HG03565 (cell line): Measurements from ENCODE around the gene ENO1.
"Not testable (repeated sequence)": the region's sequence is repeated elsewhere in the genome, so short reads cannot be mapped to it uniquely, and the experiment has no call there.

ENCODE experiments used
- ATAC-seq: cut with Tn5 transposase; IDR thresholded peaks from one replicate; pipeline ENCODE4 v1.9.1; 2021; ENCODE audit warnings: mild to moderate bottlenecking, moderate library complexity; ENCODE audit not compliant: unreplicated experiment

ENO1 gene

GRCh38 chr1:8847990-8848389, 30.5 kb downstream of the ENO1 start:
- no peak for ATAC-seq

GRCh38 chr1:8846263-8846662, 32.2 kb downstream of the ENO1 start:
- ATAC-seq, result no peak

- no peak for ATAC-seq
Measured at GRCh38 chr1:8845104-8846097, 33.1 kb downstream of the ENO1 start.

GRCh38 chr1:8844501-8845006, 33.9 kb downstream of the ENO1 start:
- ATAC-seq, result no peak

GRCh38 chr1:8841395-8841794, 37.1 kb downstream of the ENO1 start:
- ATAC-seq, result no peak

GRCh38 chr1:8839990-8840389, 38.5 kb downstream of the ENO1 start:
- no peak for ATAC-seq

- ATAC-seq, result no peak
Measured at GRCh38 chr1:8835941-8836643, 42.4 kb downstream of the ENO1 start.

- no peak for ATAC-seq
Measured at GRCh38 chr1:8831340-8831739, 47.1 kb downstream of the ENO1 start.

- not testable (repeated sequence) for ATAC-seq
Measured at GRCh38 chr1:8830732-8831131, 47.8 kb downstream of the ENO1 start.

- no peak for ATAC-seq
Measured at GRCh38 chr1:8825985-8826481, 52.5 kb downstream of the ENO1 start.

- no peak for ATAC-seq
Measured at GRCh38 chr1:8823295-8823664, 55.2 kb downstream of the ENO1 start.

GRCh38 chr1:8822373-8823294, 55.9 kb downstream of the ENO1 start:
- no peak for ATAC-seq

GRCh38 chr1:8821084-8821483, 57.4 kb downstream of the ENO1 start:
- no peak for ATAC-seq

GRCh38 chr1:8818789-8819188, 59.7 kb downstream of the ENO1 start:
- not testable (repeated sequence) for ATAC-seq

GRCh38 chr1:8818325-8818775, 60.1 kb downstream of the ENO1 start:
- ATAC-seq, result no peak

GRCh38 chr1:8817412-8818324, 60.8 kb downstream of the ENO1 start, which contains the start of gene RERE:
TSS of gene RERE (minus strand) at chr1:8817640.
- peak; percentile 90 for ATAC-seq

GRCh38 chr1:8816831-8817411, 61.6 kb downstream of the ENO1 start:
- no peak for ATAC-seq

GRCh38 chr1:8816264-8816663, 62.2 kb downstream of the ENO1 start:
- no peak for ATAC-seq

- no peak for ATAC-seq
Measured at GRCh38 chr1:8815582-8816151, 62.8 kb downstream of the ENO1 start.
